Panc1 (cell line): ENCODE data around the gene PAPOLB. TPM values are rescaled to one million over a fixed set of nuclear protein-coding genes. Genes with fewer than 3 reads are reported as not detected.

Source experiments
- ATAC-seq: fragments of 200-7000 bp; cut with Tn5 transposase; 2 replicates; pipeline ENCODE4 v1.9.1; 2020; ENCODE audit warnings: mild to moderate bottlenecking, moderate library complexity
- BruUV-seq: library from RNA; stranded (reverse); fragments of 400-500 nt; replicated peaks from 2 replicates; lab custom pipeline; 2021; lab: Mats Ljungman, UMichigan
- CTCF ChIA-PET: fragments of 300-600 bp; sonication (Branson Sonifier 250); formaldehyde crosslinking; loops from one replicate; lab custom pipeline; 2022; ENCODE audit warnings: antibody characterized with exemption; lab: Charles Lee
- POLR2A ChIA-PET: fragments of 300-600 bp; sonication (Branson Sonifier 250); formaldehyde crosslinking; loops from one replicate; lab custom pipeline; 2022; ENCODE audit warnings: antibody characterized with exemption; lab: Charles Lee
- DNase-seq: peaks from one replicate; pipeline ENCODE4 v3.0.0-alpha.2; 2010; ENCODE audit warnings: low read depth, low spot score
- H3K27ac ChIP-seq: 2 replicates; pipeline ENCODE4 v1.5.1; 2011; ENCODE audit warnings: mild to moderate bottlenecking, low read length, inconsistent platforms
- H3K27me3 ChIP-seq: fragments of 200-500 bp; sonication (Bioruptor generic); 2 replicates; pipeline ENCODE4 v1.6.0; 2014; ENCODE audit warnings: low read length, inconsistent platforms; ENCODE audit not compliant: control insufficient read depth, insufficient read depth
- H3K36me3 ChIP-seq: fragments of 200-500 bp; sonication (Bioruptor generic); 2 replicates; pipeline ENCODE4 v1.5.1; 2014; ENCODE audit warnings: inconsistent platforms, mild to moderate bottlenecking, low read length, moderate library complexity; ENCODE audit not compliant: control insufficient read depth, insufficient read depth
- H3K4me1 ChIP-seq: 2 replicates; pipeline ENCODE4 v1.5.1; 2011; ENCODE audit warnings: inconsistent platforms, mild to moderate bottlenecking, low read length, moderate library complexity; ENCODE audit not compliant: control insufficient read depth, insufficient read depth
- H3K4me3 ChIP-seq, 2 experiments: 2 replicates each; pipeline ENCODE4 v1.5.1; 2011 to 2012; ENCODE audit warnings: low read depth in 2 of 2, low read length in 2 of 2, mild to moderate bottlenecking in 2 of 2, inconsistent platforms in 1 of 2, moderate library complexity in 1 of 2
- H3K9me3 ChIP-seq: fragments of 200-500 bp; sonication (Bioruptor generic); 2 replicates; pipeline ENCODE4 v1.5.1; 2014; ENCODE audit warnings: low read depth, mild to moderate bottlenecking, inconsistent platforms, low read length, moderate library complexity; ENCODE audit not compliant: control insufficient read depth, insufficient read depth
- CTCF ChIP-seq: fragments of 450-650 bp; IDR thresholded peaks from 2 replicates; pipeline ENCODE4 v1.5.1; 2017; ENCODE audit warnings: mild to moderate bottlenecking
- POLR2AphosphoS5 ChIP-seq: IDR thresholded peaks from 2 replicates; pipeline ENCODE4 v1.6.1; 2012; ENCODE audit warnings: mild to moderate bottlenecking, low read depth, low read length, moderate library complexity
- REST ChIP-seq, 2 experiments: IDR thresholded peaks; 2 replicates each; pipeline ENCODE4 v1.6.1; 2011 to 2012; ENCODE audit warnings: low read depth in 2 of 2, control low read depth in 1 of 2, low read length in 1 of 2, mild to moderate bottlenecking in 1 of 2, moderate library complexity in 1 of 2; ENCODE audit not compliant: insufficient read depth in 1 of 2
- SIN3A ChIP-seq: IDR thresholded peaks from 2 replicates; pipeline ENCODE4 v1.6.1; 2012; ENCODE audit warnings: low read depth, mild to moderate bottlenecking, low read length, moderate library complexity, borderline replicate concordance; ENCODE audit not compliant: insufficient read depth
- TCF7L2 ChIP-seq: IDR thresholded peaks from 2 replicates; pipeline ENCODE4 v1.6.1; 2011; ENCODE audit warnings: mild to moderate bottlenecking, low read depth, low read length, inconsistent platforms
- in situ Hi-C: cut with HindIII; loops from 2 replicates; pipeline ENCODE4 v1.10.0; 2016; ENCODE audit warnings: low sequenced_read_pairs, low pct_unique_long_range_greater_than_20kb
- intact Hi-C: fragments of 100-400 bp; cut with micrococcal nuclease; formaldehyde crosslinking; loops from one replicate; pipeline ENCODE4 v1.10.0; 2022; ENCODE audit not compliant: unreplicated experiment
- total RNA-seq: library from RNA; stranded (reverse); gene quantifications from one replicate; pipeline ENCODE4 v1.2.1, GENCODE V29; 2021; ENCODE audit not compliant: unreplicated experiment

PAPOLB gene
- total RNA-seq, 1 experiment from 2014 or later: not detected

- Histone ChIP-seq H3K36me3 (no peaks in the 10 kb centered on the region), H3K4me3 (no peak overlapping the region), H3K4me1 (no peaks in the 10 kb centered on the region), H3K27ac (no peak overlapping the region), H3K27me3 (peaks cover 26% of the 10 kb centered on the region), H3K9me3 (no peaks in the 10 kb centered on the region)
- in situ Hi-C loops (no loop called here), intact Hi-C loops (no loop called here)
- ATAC-seq (no peak; the same call in 1 of the 2 replicates), DNase-seq (no peak)
- POLR2A ChIA-PET: no interaction called here
- no TSS peak for BruUV-seq
- CTCF ChIA-PET: interaction anchor here (0.8 kb wide), 1 partner anchor 17 kb away, joined by 3 read pairs; no protein-coding TSS in a partner anchor
- TF ChIP-seq CTCF: no peak
- TF ChIP-seq REST (IDR thresholded peaks at IDR 0.05; ENCODE audit: insufficient read depth in 1 of 2, low read depth in 2 of 2, low read length in 1 of 2): no peak
- TF ChIP-seq SIN3A: no peak
- TF ChIP-seq TCF7L2: no peak
- TF ChIP-seq POLR2AphosphoS5: no peak
Observed at GRCh38 chr7:4866528-4867496, 5.0 kb upstream of the PAPOLB start.

- TF ChIP-seq TCF7L2: no peak
- TF ChIP-seq SIN3A: no peak
- TF ChIP-seq REST (IDR thresholded peaks at IDR 0.05; ENCODE audit: insufficient read depth in 1 of 2, low read depth in 2 of 2, low read length in 1 of 2): no peak
- TF ChIP-seq POLR2AphosphoS5: no peak
- TF ChIP-seq CTCF: no peak
- ChIA-PET POLR2A (no interaction called here), CTCF (no interaction called here)
- Histone ChIP-seq H3K4me3 (no peak overlapping the region), H3K27me3 (peaks cover 53% of the 10 kb centered on the region), H3K9me3 (no peaks in the 10 kb centered on the region), H3K36me3 (no peaks in the 10 kb centered on the region), H3K27ac (no peak overlapping the region), H3K4me1 (0 out of 2 replicates have a peak, but pooled peaks cover 3% of the 10 kb centered on the region)
- ATAC-seq (no peak), DNase-seq (no peak)
- no TSS peak for BruUV-seq
- in situ Hi-C loops: no loop called here
- intact Hi-C loops: no loop called here
Observed at GRCh38 chr7:4862156-4862555, 326 bp upstream of the PAPOLB start.
